HCT116 (cell line): ENCODE results near the gene THOC1. TPM values are rescaled to one million over a fixed set of nuclear protein-coding genes. Genes with fewer than 3 reads are reported as not detected.

Source experiments
- ATAC-seq: fragments of 200-7000 bp; cut with Tn5 transposase; 2 replicates; pipeline ENCODE4 v1.9.1; 2020; ENCODE audit warnings: mild to moderate bottlenecking, moderate library complexity
- BruUV-seq: library from RNA; stranded (reverse); fragments of 400-500 nt; replicated peaks from 2 replicates; lab custom pipeline; 2021; lab: Mats Ljungman, UMichigan
- CTCF ChIA-PET: fragments of 300-600 bp; sonication (Branson Sonifier 250); formaldehyde crosslinking; loops from one replicate; lab custom pipeline; 2021; ENCODE audit warnings: antibody characterized with exemption; lab: Charles Lee
- POLR2A ChIA-PET: fragments of 300-600, 350-600 bp; sonication (Branson Sonifier 250); formaldehyde crosslinking; loops from one replicate; lab custom pipeline; 2021; ENCODE audit warnings: antibody characterized with exemption; lab: Charles Lee
- RAD21 ChIA-PET, 2 experiments: fragments of 300-600 bp; sonication (Branson Sonifier 250); formaldehyde crosslinking; loops; one replicate each; lab custom pipeline; 2023; ENCODE audit warnings: low total read pairs in 2 of 2; ENCODE audit not compliant: uncharacterized antibody in 2 of 2, unreplicated experiment in 2 of 2, low non-redundant PET in 1 of 2; lab: Charles Lee
- DNase-seq: peaks from one replicate; pipeline ENCODE4 v3.0.0-alpha.2; 2010; ENCODE audit warnings: low read depth, low spot score
- H2AFZ ChIP-seq: fragments of 200-600 bp; shearing (Covaris generic), sonication (generic); 2 replicates; pipeline ENCODE4 v1.6.1; 2017; ENCODE audit warnings: low read depth, mixed run types, mixed read lengths, antibody characterized with exemption, low read length; ENCODE audit not compliant: poor library complexity, severe bottlenecking
- H3K27ac ChIP-seq: 2 replicates; pipeline ENCODE4 v1.5.1; 2012; ENCODE audit warnings: low read depth, low read length
- H3K27me3 ChIP-seq: fragments of 200-600 bp; sonication (generic); 2 replicates; pipeline ENCODE4 v1.6.1; 2016; ENCODE audit warnings: mixed run types, low read length, mixed read lengths; ENCODE audit not compliant: insufficient read depth
- H3K36me3 ChIP-seq, 2 experiments: fragments of 200-500 bp in 1 of 2; fragments of 200-600 bp in 1 of 2; sonication (Bioruptor generic) in 1 of 2; sonication (generic) in 1 of 2; 2 replicates each; pipeline versions ENCODE4 v1.5.1 to v1.6.1; 2014 to 2016; ENCODE audit warnings: low read length in 2 of 2, inconsistent platforms in 1 of 2, mixed read lengths in 1 of 2, mixed run types in 1 of 2; ENCODE audit not compliant: insufficient read depth in 2 of 2, control insufficient read depth in 1 of 2
- H3K4me1 ChIP-seq, 2 experiments: fragments of 200-600 bp in 1 of 2; sonication (generic) in 1 of 2; 2 replicates each; pipeline versions ENCODE4 v1.5.1 to v1.6.1; 2012 to 2017; ENCODE audit warnings: low read length in 2 of 2, inconsistent platforms in 1 of 2, mild to moderate bottlenecking in 1 of 2, mixed read lengths in 1 of 2, mixed run types in 1 of 2, moderate library complexity in 1 of 2; ENCODE audit not compliant: insufficient read depth in 2 of 2, control insufficient read depth in 1 of 2
- H3K4me2 ChIP-seq: fragments of 200-600 bp; sonication (generic); 2 replicates; pipeline ENCODE4 v1.6.1; 2017; ENCODE audit warnings: mixed run types, low read length, mixed read lengths
- H3K4me3 ChIP-seq, 2 experiments: fragments of 200-600 bp in 1 of 2; sonication (generic) in 1 of 2; replicated peaks in 1 of 2; 2 replicates each; pipeline ENCODE4 v1.5.1; 2011 to 2016; ENCODE audit warnings: low read length in 2 of 2, control low read depth in 1 of 2, low read depth in 1 of 2, mild to moderate bottlenecking in 1 of 2, mixed read lengths in 1 of 2, mixed run types in 1 of 2
- H3K79me2 ChIP-seq: fragments of 200-600 bp; sonication (generic); 2 replicates; pipeline ENCODE4 v1.6.1; 2017; ENCODE audit warnings: mild to moderate bottlenecking, mixed run types, low read length, moderate library complexity, mixed read lengths; ENCODE audit not compliant: insufficient read depth
- H3K9ac ChIP-seq: fragments of 200-600 bp; sonication (generic); 2 replicates; pipeline ENCODE4 v1.6.1; 2016; ENCODE audit warnings: low read length, mixed read lengths
- H3K9me2 ChIP-seq: fragments of 200-600 bp; sonication (generic), shearing (Covaris generic); 2 replicates; pipeline ENCODE4 v1.6.1; 2017; ENCODE audit warnings: mixed run types, mild to moderate bottlenecking, moderate library complexity; ENCODE audit not compliant: insufficient read depth
- H3K9me3 ChIP-seq, 2 experiments: fragments of 200-500 bp in 1 of 2; fragments of 200-600 bp in 1 of 2; sonication (Bioruptor generic) in 1 of 2; sonication (generic) in 1 of 2; 2 replicates each; pipeline ENCODE4 v1.6.1; 2014 to 2017; ENCODE audit warnings: low read length in 2 of 2, mixed read lengths in 2 of 2, inconsistent platforms in 1 of 2, low read depth in 1 of 2, mild to moderate bottlenecking in 1 of 2, mixed run types in 1 of 2, moderate library complexity in 1 of 2; ENCODE audit not compliant: control insufficient read depth in 1 of 2, insufficient read depth in 1 of 2
- H4K20me1 ChIP-seq: fragments of 200-600 bp; sonication (generic), shearing (Covaris generic); 2 replicates; pipeline ENCODE4 v1.6.1; 2017; ENCODE audit warnings: mixed run types, mild to moderate bottlenecking, moderate library complexity; ENCODE audit not compliant: insufficient read depth
- CBX3 ChIP-seq: IDR thresholded peaks from 2 replicates; pipeline ENCODE4 v1.6.1; 2012; ENCODE audit warnings: low read depth
- CEBPB ChIP-seq: IDR thresholded peaks from 2 replicates; pipeline ENCODE4 v1.6.1; 2012; ENCODE audit warnings: low read depth
- EGR1 ChIP-seq: IDR thresholded peaks from 2 replicates; pipeline ENCODE4 v1.6.1; 2012; ENCODE audit warnings: low read depth
- FOSL1 ChIP-seq: IDR thresholded peaks from 2 replicates; pipeline ENCODE4 v1.6.1; 2012; ENCODE audit warnings: low read depth
- MAX ChIP-seq: IDR thresholded peaks from 2 replicates; pipeline ENCODE4 v1.6.1; 2012
- RAD21 ChIP-seq: IDR thresholded peaks from 2 replicates; pipeline ENCODE4 v1.6.1; 2012; ENCODE audit warnings: low read depth, mild to moderate bottlenecking
- REST ChIP-seq: IDR thresholded peaks from 2 replicates; pipeline ENCODE4 v1.6.1; 2012; ENCODE audit warnings: low read depth
- SP1 ChIP-seq: IDR thresholded peaks from 2 replicates; pipeline ENCODE4 v1.6.1; 2012; ENCODE audit warnings: low read depth
- SRF ChIP-seq: IDR thresholded peaks from 2 replicates; pipeline ENCODE4 v1.6.1; 2012; ENCODE audit warnings: low read depth
- ZBTB33 ChIP-seq: IDR thresholded peaks from 2 replicates; pipeline ENCODE4 v1.6.1; 2011; ENCODE audit warnings: mild to moderate bottlenecking, low read length, moderate library complexity; ENCODE audit not compliant: insufficient replicate concordance; ENCODE audit errors: extremely low read depth
- ZFX ChIP-seq: fragments of 450-650 bp; IDR thresholded peaks from 2 replicates; pipeline ENCODE4 v1.6.1; 2017
- ZNF274 ChIP-seq: fragments of 200-500 bp; sonication (Bioruptor generic); IDR thresholded peaks from 2 replicates; pipeline ENCODE4 v1.6.1; 2014; ENCODE audit warnings: mild to moderate bottlenecking, low read depth, low read length, inconsistent platforms
- intact Hi-C: fragments of 100-400 bp; cut with micrococcal nuclease; formaldehyde crosslinking; loops from 2 replicates; pipeline ENCODE4 v1.10.0; 2022
- total RNA-seq: library from RNA; stranded (reverse); gene quantifications from one replicate; pipeline ENCODE4 v1.2.1, GENCODE V29; 2021; ENCODE audit not compliant: unreplicated experiment

The THOC1 gene
- total RNA-seq, 1 experiment from 2014 or later = 26.0 TPM

GRCh38 chr18:181711-182110 lies 86.1 kb downstream of the THOC1 start:
- RAD21 ChIA-PET = no interaction called here
- Histone ChIP-seq H4K20me1 (no peaks in the 10 kb centered on the region), H3K9me2 (no peaks in the 10 kb centered on the region), H3K9me3 (no peaks in the 10 kb centered on the region), H3K4me2 (no peak overlapping the region), H3K9ac (no peak overlapping the region), H2AFZ (no peak overlapping the region), H3K79me2 (peaks cover 75% of the 10 kb centered on the region), H3K4me1 (no peaks in the 10 kb centered on the region)
- intact Hi-C loops = no loop called here
- CTCF ChIA-PET = no interaction called here
- no peak for DNase-seq
- no peak for ATAC-seq
- POLR2A ChIA-PET = no interaction called here
- no TSS peak for BruUV-seq
- TF ChIP-seq REST = no peak
- TF ChIP-seq RAD21 = no peak
- TF ChIP-seq ZBTB33 = no peak
- no peak for TF ChIP-seq SRF
- no peak for TF ChIP-seq MAX
- no peak for TF ChIP-seq FOSL1
- no peak for TF ChIP-seq SP1
- no peak for TF ChIP-seq ZFX
- TF ChIP-seq EGR1 = no peak
- TF ChIP-seq CEBPB = no peak
- TF ChIP-seq ZNF274 = no peak
- no peak for TF ChIP-seq CBX3
- TF ChIP-seq, all 23 proteins: peak for 0
- peaks cover 0 to 3% of the 10 kb centered on the region in 2 experiments; a peak in 3 of 4 replicates for H3K36me3 ChIP-seq
- no peak overlapping the region for H3K4me3 ChIP-seq
- H3K27ac ChIP-seq = no peak overlapping the region
- H3K27me3 ChIP-seq = no peaks in the 10 kb centered on the region
